Activated T-helper 1 cell treated with anti-CD3 and anti-CD28 coated beads, Interleukin-2, amount 50 U/mL, for 16 hours (primary cell): ENCODE results near the gene KCNJ6.
"Not testable (repeated sequence)": the region's sequence is repeated elsewhere in the genome, so short reads cannot be mapped to it uniquely, and the experiment has no call there.

Experiments
- DNase-seq, 2 donors: peaks; one replicate each; pipeline ENCODE4 v3.0.0-alpha.2; 2020; ENCODE audit warnings: low read depth in 1 of 2, low spot score in 1 of 2

KCNJ6 gene

GRCh38 chr21:37655611-37656300, 260.5 kb downstream of the KCNJ6 start:
- no peak for DNase-seq

- DNase-seq: no peak
These were observed 261.7 kb downstream of the KCNJ6 start for GRCh38 chr21:37654596-37654995.

- DNase-seq: no peak
These were observed 263.1 kb downstream of the KCNJ6 start for GRCh38 chr21:37653201-37653600.

- DNase-seq: no peak
These were observed 268.5 kb downstream of the KCNJ6 start for GRCh38 chr21:37647781-37648180.

GRCh38 chr21:37646761-37647160, 269.5 kb downstream of the KCNJ6 start:
- not testable (repeated sequence) for DNase-seq

- no peak for DNase-seq
These were observed 270.4 kb downstream of the KCNJ6 start for GRCh38 chr21:37645848-37646247.

- no peak for DNase-seq
These were observed 271.6 kb downstream of the KCNJ6 start for GRCh38 chr21:37644636-37645035.

GRCh38 chr21:37643862-37644261, 272.4 kb downstream of the KCNJ6 start:
- not testable (repeated sequence) for DNase-seq

- DNase-seq: peak in 1 of 2 donors; percentile 5
These were observed 273.8 kb downstream of the KCNJ6 start for GRCh38 chr21:37642493-37642892.

GRCh38 chr21:37639756-37640155, 276.5 kb downstream of the KCNJ6 start:
- no peak for DNase-seq

- DNase-seq: no peak
These were observed 280.0 kb downstream of the KCNJ6 start for GRCh38 chr21:37636152-37636860.

- DNase-seq: no peak
These were observed 284.7 kb downstream of the KCNJ6 start for GRCh38 chr21:37631319-37632117.

GRCh38 chr21:37630872-37631271, 285.4 kb downstream of the KCNJ6 start:
- DNase-seq: no peak

- no peak for DNase-seq
These were observed 287.9 kb downstream of the KCNJ6 start for GRCh38 chr21:37628362-37628761.

GRCh38 chr21:37627561-37627960, 288.7 kb downstream of the KCNJ6 start:
- no peak for DNase-seq

- DNase-seq: no peak
These were observed 289.2 kb downstream of the KCNJ6 start for GRCh38 chr21:37627074-37627473.

- DNase-seq: no peak
These were observed 289.9 kb downstream of the KCNJ6 start for GRCh38 chr21:37626320-37626719.

GRCh38 chr21:37623689-37624088, 292.6 kb downstream of the KCNJ6 start:
- DNase-seq: no peak

- no peak for DNase-seq
These were observed 293.1 kb downstream of the KCNJ6 start for GRCh38 chr21:37623183-37623582.

- DNase-seq: no peak
These were observed 293.5 kb downstream of the KCNJ6 start for GRCh38 chr21:37622755-37623154.

- DNase-seq: no peak
These were observed 295.9 kb downstream of the KCNJ6 start for GRCh38 chr21:37620401-37620800.

GRCh38 chr21:37619464-37619974, 296.7 kb downstream of the KCNJ6 start:
- no peak for DNase-seq
